ENCODE measurements around the gene WDR27.

GRCh38 chr6:169534039-169534421, 167.8 kb downstream of the WDR27 start:
- TF ChIP-seq CTCF (IDR thresholded peaks at IDR 0.05) (no peak), POLR2A (IDR thresholded peaks at IDR 0.05) (no peak), POLR2AphosphoS5 (IDR thresholded peaks at IDR 0.05) (no peak)

Data from breast epithelium (tissue), 3 donors.